SU-DHL-6 (cell line): ENCODE data around the gene LASP1.
A peak's percentile ranks its signal among the peaks of the same experiment; 100 is the strongest.

ENCODE experiments used
- H2AFZ ChIP-seq: fragments of 200-600 bp; sonication (generic); 2 replicates; pipeline ENCODE4 v1.6.1; 2014; ENCODE audit warnings: low read depth, mild to moderate bottlenecking, moderate library complexity, mixed read lengths, antibody characterized with exemption, low read length; ENCODE audit not compliant: severe bottlenecking
- H3F3A ChIP-seq: fragments of 200-600 bp; shearing (Covaris generic); 2 replicates; pipeline ENCODE4 v1.6.0; 2016; ENCODE audit warnings: antibody characterized with exemption, mild to moderate bottlenecking; ENCODE audit not compliant: insufficient read depth
- H3K27ac ChIP-seq: fragments of 200-600 bp; sonication (generic); 2 replicates; pipeline ENCODE4 v1.5.1; 2016; ENCODE audit warnings: low read depth, mild to moderate bottlenecking, low read length, moderate library complexity, mixed read lengths
- H3K27me3 ChIP-seq: fragments of 200-600 bp; sonication (generic), shearing (Covaris generic); 2 replicates; pipeline ENCODE4 v1.6.0; 2014; ENCODE audit warnings: mild to moderate bottlenecking, low read length
- H3K36me3 ChIP-seq: fragments of 200-600 bp; sonication (generic); 2 replicates; pipeline ENCODE4 v1.6.1; 2014; ENCODE audit warnings: mild to moderate bottlenecking, low read length, mixed read lengths
- H3K4me2 ChIP-seq: fragments of 300-600, 200-600 bp; shearing (Covaris generic), sonication (generic); 2 replicates; pipeline ENCODE4 v1.6.0; 2014; ENCODE audit warnings: low read length, low read depth, mild to moderate bottlenecking; ENCODE audit not compliant: poor library complexity, severe bottlenecking
- H3K4me3 ChIP-seq: fragments of 200-600 bp; sonication (generic); 2 replicates; pipeline ENCODE4 v1.5.1; 2014; ENCODE audit warnings: antibody characterized with exemption, low read length, mild to moderate bottlenecking, mixed read lengths; ENCODE audit not compliant: insufficient read depth, poor library complexity, severe bottlenecking
- H3K79me2 ChIP-seq: fragments of 200-600 bp; sonication (generic); 2 replicates; pipeline ENCODE4 v1.6.1; 2014; ENCODE audit warnings: mild to moderate bottlenecking, low read length, moderate library complexity; ENCODE audit not compliant: insufficient read depth
- H3K9ac ChIP-seq: fragments of 200-600 bp; sonication (generic); 2 replicates; pipeline ENCODE4 v1.7.0; 2014; ENCODE audit warnings: mild to moderate bottlenecking, low read length
- H3K9me2 ChIP-seq: fragments of 200-600 bp; sonication (generic); replicated peaks from 2 replicates; pipeline ENCODE4 v1.6.1; 2014; ENCODE audit warnings: low read length; ENCODE audit not compliant: insufficient read depth
- H3K9me3 ChIP-seq: fragments of 200-600 bp; sonication (generic); 2 replicates; pipeline ENCODE4 v1.6.1; 2014; ENCODE audit warnings: low read length, mixed read lengths; ENCODE audit not compliant: insufficient read depth
- H4K20me1 ChIP-seq: fragments of 200-600 bp; sonication (generic); 2 replicates; pipeline ENCODE4 v1.6.1; 2014; ENCODE audit warnings: low read depth, mild to moderate bottlenecking, antibody characterized with exemption, low read length, moderate library complexity, mixed read lengths
- EZH2phosphoT487 ChIP-seq: fragments of 200-600 bp; sonication (generic), shearing (Covaris generic); conservative IDR thresholded peaks from 2 replicates; pipeline ENCODE4 v1.6.1; 2018; ENCODE audit warnings: mild to moderate bottlenecking, antibody characterized with exemption, low read length, moderate library complexity, mixed read lengths
- TF ChIP-seq, protein P1 (sequence below): fragments of 200-600 bp; sonication (generic); IDR thresholded peaks from one replicate; pipeline ENCODE4 v1.5.1; 2017; ENCODE audit warnings: antibody characterized with exemption, mild to moderate bottlenecking, low read length, moderate library complexity; ENCODE audit not compliant: insufficient read depth, poor library complexity, severe bottlenecking

The LASP1 gene

DNA sequence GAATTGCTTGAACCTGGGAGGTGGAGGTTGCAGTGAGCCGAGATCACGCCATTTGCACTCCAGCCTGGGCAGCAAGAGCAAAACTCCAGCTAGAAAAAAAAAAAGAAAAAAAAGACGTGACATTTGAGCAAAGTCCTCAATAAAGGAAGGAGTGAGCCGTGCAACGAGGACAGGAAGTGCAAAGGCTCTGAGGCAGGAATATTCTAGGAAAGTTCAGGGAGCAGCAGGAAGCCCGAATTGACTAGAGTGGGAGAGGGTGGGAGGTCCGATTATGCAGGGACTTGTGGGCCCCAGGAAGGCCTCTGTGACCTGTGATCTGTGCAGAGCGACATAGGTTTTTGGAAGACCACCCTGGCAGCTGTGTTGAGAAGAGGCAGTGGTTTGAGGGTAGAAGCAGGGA is 46.9 kb downstream of the LASP1 start:
- TF ChIP-seq EZH2phosphoT487: no peak
- TF ChIP-seq, protein P1, sequence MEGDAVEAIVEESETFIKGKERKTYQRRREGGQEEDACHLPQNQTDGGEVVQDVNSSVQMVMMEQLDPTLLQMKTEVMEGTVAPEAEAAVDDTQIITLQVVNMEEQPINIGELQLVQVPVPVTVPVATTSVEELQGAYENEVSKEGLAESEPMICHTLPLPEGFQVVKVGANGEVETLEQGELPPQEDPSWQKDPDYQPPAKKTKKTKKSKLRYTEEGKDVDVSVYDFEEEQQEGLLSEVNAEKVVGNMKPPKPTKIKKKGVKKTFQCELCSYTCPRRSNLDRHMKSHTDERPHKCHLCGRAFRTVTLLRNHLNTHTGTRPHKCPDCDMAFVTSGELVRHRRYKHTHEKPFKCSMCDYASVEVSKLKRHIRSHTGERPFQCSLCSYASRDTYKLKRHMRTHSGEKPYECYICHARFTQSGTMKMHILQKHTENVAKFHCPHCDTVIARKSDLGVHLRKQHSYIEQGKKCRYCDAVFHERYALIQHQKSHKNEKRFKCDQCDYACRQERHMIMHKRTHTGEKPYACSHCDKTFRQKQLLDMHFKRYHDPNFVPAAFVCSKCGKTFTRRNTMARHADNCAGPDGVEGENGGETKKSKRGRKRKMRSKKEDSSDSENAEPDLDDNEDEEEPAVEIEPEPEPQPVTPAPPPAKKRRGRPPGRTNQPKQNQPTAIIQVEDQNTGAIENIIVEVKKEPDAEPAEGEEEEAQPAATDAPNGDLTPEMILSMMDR: no peak
- Histone ChIP-seq H3F3A (no peaks in the 10 kb centered on the region), H3K36me3 (no peaks in the 10 kb centered on the region), H3K4me2 (no peak overlapping the region), H2AFZ (no peak overlapping the region), H3K4me3 (no peak overlapping the region), H3K9me3 (no peaks in the 10 kb centered on the region), H3K27me3 (no peaks in the 10 kb centered on the region), H3K27ac (no peak overlapping the region), H3K9me2 (no peaks in the 10 kb centered on the region), H3K79me2 (no peaks in the 10 kb centered on the region), H4K20me1 (no peaks in the 10 kb centered on the region), H3K9ac (no peak overlapping the region)

DNA sequence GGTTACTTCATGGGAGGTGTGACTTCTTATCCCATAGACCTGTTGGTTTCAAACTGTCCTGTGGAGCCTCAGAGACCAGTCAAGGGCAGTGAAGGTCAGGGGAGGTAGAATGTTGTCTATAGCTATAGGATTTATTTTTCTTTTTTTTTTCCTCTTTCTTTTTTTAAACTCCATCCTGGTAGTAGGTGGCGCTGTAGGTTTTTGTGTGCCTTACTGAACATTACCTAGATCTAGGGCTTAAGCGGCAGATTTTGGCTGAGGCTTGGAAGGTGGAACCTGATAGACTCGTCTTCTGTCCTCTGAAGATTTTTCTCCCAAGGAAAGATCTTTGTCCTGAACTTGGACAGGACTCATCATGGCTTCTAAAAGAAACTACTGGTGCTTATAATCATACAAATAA is 47.4 kb downstream of the LASP1 start:
- Histone ChIP-seq H3K36me3 (no peaks in the 10 kb centered on the region), H3K27ac (no peak overlapping the region), H3K79me2 (no peaks in the 10 kb centered on the region), H3K4me3 (no peak overlapping the region), H3K9me3 (no peaks in the 10 kb centered on the region), H3K27me3 (no peaks in the 10 kb centered on the region), H3K9ac (no peak overlapping the region), H4K20me1 (no peaks in the 10 kb centered on the region), H3K9me2 (no peaks in the 10 kb centered on the region), H2AFZ (no peak overlapping the region), H3F3A (no peaks in the 10 kb centered on the region), H3K4me2 (no peak overlapping the region)
- TF ChIP-seq, protein P1: peak; percentile 20
- TF ChIP-seq EZH2phosphoT487: no peak

DNA sequence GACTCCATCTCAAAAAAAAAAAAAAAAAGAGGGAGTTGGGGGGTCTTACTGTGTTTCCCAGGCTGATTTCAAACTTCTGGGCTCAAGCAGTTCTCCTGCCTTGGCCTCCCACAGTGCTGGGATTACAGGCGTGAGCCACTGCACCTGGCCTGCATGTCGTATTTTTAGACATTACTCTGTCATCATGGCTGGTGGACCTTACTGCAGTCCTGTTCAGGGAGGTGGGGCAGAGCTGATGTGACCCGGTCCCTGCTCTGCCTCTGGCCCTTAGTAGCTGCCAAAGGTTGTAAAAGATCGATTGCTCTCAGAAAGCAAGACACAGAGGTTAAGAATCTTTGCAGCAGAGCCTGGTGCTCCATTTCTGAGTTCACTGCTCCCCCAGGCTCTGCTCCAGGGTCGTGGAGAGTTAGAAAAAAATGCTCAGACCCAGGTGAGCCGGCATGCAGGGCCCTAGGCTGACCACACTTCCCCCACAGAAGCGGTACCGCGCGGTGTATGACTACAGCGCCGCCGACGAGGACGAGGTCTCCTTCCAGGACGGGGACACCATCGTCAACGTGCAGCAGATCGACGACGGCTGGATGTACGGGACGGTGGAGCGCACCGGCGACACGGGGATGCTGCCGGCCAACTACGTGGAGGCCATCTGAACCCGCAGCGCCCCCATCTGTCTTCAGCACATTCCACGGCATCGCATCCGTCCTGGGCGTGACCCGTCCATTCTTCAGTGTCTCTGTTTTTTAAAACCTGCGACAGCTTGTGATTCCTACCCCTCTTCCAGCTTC is 48.5 kb downstream of the LASP1 start:
- H4K20me1 ChIP-seq: no peaks in the 10 kb centered on the region
- H3K4me2 ChIP-seq: no peak overlapping the region
- no peaks in the 10 kb centered on the region for H3K36me3 ChIP-seq
- no peaks in the 10 kb centered on the region for H3K27me3 ChIP-seq
- no peaks in the 10 kb centered on the region for H3K9me3 ChIP-seq
- no peak overlapping the region for H3K9ac ChIP-seq
- H3K9me2 ChIP-seq: no peaks in the 10 kb centered on the region
- no peak overlapping the region for H2AFZ ChIP-seq
- TF ChIP-seq, protein P1: no peak
- TF ChIP-seq EZH2phosphoT487: no peak
- H3K4me3 ChIP-seq: no peak overlapping the region
- no peak overlapping the region for H3K27ac ChIP-seq
- no peaks in the 10 kb centered on the region for H3K79me2 ChIP-seq
- H3F3A ChIP-seq: no peaks in the 10 kb centered on the region
